ENCODE results near the gene SEMA5A.
A peak's percentile ranks its signal among the peaks of the same experiment; 100 is the strongest.

DNA sequence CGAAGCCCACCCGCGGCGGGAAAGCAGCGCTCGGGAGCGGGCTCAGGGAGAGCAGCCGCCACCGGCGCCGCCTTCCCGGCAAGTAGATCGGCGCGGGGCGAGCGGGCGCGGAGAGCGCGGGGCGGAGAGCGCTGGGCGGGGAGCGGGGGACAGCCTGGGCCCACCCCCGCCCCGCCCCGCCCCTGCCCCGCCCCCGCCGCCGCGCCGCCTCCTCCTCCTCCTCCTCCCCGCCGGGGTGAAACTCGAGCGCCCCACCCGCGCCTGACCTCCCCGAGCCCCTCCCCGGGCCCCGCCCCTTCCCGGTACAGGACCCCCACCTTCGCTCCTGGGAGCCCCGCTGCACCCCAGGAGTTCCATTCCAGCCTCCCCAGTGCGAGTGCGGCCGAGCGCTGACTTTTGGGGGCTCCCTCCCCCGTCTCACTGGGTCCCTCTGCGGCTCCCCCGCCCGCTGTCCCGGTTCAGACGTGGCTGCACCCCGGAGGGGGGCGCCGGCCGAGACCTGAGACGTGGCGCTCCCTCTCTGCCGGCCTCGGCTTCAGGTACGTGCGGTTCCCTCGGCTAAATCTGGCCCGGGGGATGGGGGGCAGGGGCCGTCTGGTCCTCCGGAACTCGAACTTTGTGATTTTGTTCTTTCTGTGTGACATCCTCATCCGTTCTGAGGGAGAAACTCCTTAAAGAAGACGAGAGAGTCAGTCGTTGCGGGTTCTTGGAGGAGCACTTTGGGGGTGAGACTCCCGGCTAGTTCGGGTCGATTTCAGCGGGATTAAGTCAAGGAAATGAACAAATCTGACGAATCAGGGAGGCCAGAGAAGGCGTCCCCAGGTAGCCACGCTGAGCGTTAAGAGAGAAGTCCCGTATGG lies at the start of gene SEMA5A:
- TF ChIP-seq, protein P1, sequence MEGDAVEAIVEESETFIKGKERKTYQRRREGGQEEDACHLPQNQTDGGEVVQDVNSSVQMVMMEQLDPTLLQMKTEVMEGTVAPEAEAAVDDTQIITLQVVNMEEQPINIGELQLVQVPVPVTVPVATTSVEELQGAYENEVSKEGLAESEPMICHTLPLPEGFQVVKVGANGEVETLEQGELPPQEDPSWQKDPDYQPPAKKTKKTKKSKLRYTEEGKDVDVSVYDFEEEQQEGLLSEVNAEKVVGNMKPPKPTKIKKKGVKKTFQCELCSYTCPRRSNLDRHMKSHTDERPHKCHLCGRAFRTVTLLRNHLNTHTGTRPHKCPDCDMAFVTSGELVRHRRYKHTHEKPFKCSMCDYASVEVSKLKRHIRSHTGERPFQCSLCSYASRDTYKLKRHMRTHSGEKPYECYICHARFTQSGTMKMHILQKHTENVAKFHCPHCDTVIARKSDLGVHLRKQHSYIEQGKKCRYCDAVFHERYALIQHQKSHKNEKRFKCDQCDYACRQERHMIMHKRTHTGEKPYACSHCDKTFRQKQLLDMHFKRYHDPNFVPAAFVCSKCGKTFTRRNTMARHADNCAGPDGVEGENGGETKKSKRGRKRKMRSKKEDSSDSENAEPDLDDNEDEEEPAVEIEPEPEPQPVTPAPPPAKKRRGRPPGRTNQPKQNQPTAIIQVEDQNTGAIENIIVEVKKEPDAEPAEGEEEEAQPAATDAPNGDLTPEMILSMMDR (IDR thresholded peaks at IDR 0.05): peak in 5 of 12 donors; percentile 9 to 29 (median 15)
- peak in 1 of 2 donors; percentile 81 for TF ChIP-seq POLR2A (IDR thresholded peaks at IDR 0.05)
